H1 (cell line): ENCODE measurements around the gene KRTAP12-4.

Source experiments
- ATF3 ChIP-seq: IDR thresholded peaks from 2 replicates; pipeline ENCODE4 v1.6.1; 2011; ENCODE audit warnings: low read depth, mild to moderate bottlenecking, low read length; ENCODE audit not compliant: insufficient read depth
- CTCF ChIP-seq, 3 experiments: IDR thresholded peaks; 1 replicate in 2 of 3; 2 replicates in 1 of 3; pipeline versions ENCODE4 v1.5.1 to v1.6.1; 2011; ENCODE audit warnings: low read length in 3 of 3, mild to moderate bottlenecking in 3 of 3, inconsistent platforms in 2 of 3, low read depth in 1 of 3, moderate library complexity in 1 of 3; ENCODE audit not compliant: insufficient read depth in 1 of 3; ENCODE audit errors: control extremely low read depth in 1 of 3
- MAFK ChIP-seq: IDR thresholded peaks from 2 replicates; pipeline ENCODE4 v1.6.1; 2012; ENCODE audit warnings: low read depth, mild to moderate bottlenecking, improper control_type of control experiment, low read length
- NRF1 ChIP-seq: IDR thresholded peaks from 2 replicates; pipeline ENCODE4 v1.6.1; 2011; ENCODE audit warnings: mild to moderate bottlenecking, low read depth, low read length, improper control_type of control experiment
- TEAD4 ChIP-seq: IDR thresholded peaks from 2 replicates; pipeline ENCODE4 v1.6.1; 2012; ENCODE audit warnings: low read depth, low read length, inconsistent platforms, mixed read lengths

GRCh38 chr21:44614161-44614631, 40.3 kb downstream of the KRTAP12-4 start:
- TF ChIP-seq CTCF (IDR thresholded peaks at IDR 0.05; ENCODE audit: control extremely low read depth in 1 of 3, insufficient read depth in 1 of 3, low read depth in 1 of 3, low read length in 3 of 3), result no peak
- TF ChIP-seq NRF1, result no peak
- TF ChIP-seq MAFK, result no peak
- TF ChIP-seq TEAD4, result no peak
- TF ChIP-seq ATF3, result no peak
